Activated CD4-positive, CD25-positive, alpha-beta regulatory T cell (primary cell): ENCODE data around the gene GFRA4.

Source experiments
- DNase-seq, 4 experiments: peaks; one replicate each; lab custom pipeline; 2025; lab: John Stamatoyannopoulos, UW

GFRA4 gene

DNA sequence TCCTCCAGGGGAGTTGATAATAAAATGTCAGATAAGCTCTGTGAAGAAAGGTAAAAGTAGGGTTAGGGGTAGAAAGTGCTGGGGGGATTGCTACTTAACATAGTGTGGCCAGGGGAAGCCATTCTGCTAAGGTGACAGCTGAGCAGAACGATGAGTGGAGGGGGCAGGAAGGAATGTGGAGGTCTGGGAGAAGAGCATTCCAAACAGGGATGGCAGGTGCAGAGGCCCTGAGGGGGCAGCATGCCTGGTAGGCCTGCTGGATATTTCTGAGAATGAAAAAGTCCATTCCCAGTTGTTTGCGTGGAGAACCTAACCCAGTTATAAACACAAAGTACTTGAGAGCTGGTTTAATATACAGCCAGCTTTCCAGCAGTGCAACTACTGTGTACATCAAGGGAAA is 9.3 kb downstream of the GFRA4 start:
- DNase-seq = no peak

GRCh38 chr20:3652676-3653596 is 10.3 kb downstream of the GFRA4 start:
- no peak for DNase-seq

DNA sequence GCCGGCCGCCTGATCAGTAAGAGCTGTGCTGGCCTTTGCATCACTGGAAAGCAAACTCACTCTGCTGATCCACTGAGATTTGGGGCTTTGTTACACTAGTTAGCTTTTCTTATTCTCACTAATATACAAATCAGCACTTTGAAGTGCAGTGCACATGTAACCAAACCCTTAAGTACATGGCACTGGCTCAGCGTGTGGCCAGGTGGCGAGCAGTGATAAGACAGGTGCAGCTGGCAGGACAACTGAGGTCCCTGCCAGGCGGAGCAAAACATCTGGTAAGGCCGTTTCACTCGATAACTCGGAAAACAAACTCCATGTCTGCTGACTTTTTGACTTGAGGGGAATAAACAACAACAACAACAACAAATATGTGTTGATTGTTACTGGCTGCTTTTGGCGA is 11.0 kb downstream of the GFRA4 start:
- DNase-seq = no peak

- no peak for DNase-seq
Observed at GRCh38 chr20:3651204-3651962, 11.8 kb downstream of the GFRA4 start.

DNA sequence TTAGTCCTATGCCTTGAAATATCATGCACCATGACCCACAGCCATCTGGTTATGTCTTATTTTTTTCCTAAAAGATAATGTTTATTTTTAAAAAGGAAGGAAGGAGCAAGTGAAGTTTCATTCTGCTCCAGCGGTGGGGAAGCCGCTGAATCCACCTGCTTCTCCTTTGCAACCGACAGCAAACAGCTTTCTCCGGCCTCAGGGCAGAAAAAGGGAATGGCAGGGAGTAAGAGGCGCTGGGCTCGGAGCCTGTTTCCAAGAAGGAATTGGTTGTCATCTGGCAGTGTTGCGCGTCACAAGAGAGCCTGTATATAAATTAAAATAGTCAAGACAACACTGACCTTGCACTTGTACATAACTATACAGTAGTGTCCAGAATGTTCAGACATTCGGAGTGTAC is 14.2 kb downstream of the GFRA4 start:
- DNase-seq = no peak

DNA sequence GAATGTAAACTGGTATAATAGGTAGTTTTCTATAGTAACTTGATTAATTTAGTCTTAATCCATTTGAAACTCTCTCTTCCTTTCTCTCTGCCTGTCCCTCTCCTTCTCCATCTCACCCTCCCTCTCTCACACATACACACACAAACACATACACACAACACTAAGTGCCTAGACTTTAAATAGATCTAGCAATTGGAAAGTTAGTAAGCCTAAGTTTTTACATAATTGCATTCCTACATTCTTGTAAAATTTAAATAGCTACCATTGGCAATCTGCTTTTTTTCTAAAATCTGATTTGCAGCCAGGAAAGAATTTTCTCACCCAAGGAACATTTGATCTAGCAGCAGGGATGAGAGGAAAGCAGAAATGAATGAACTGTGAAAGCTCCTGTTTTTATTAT is 15.7 kb downstream of the GFRA4 start:
- DNase-seq = no peak

DNA sequence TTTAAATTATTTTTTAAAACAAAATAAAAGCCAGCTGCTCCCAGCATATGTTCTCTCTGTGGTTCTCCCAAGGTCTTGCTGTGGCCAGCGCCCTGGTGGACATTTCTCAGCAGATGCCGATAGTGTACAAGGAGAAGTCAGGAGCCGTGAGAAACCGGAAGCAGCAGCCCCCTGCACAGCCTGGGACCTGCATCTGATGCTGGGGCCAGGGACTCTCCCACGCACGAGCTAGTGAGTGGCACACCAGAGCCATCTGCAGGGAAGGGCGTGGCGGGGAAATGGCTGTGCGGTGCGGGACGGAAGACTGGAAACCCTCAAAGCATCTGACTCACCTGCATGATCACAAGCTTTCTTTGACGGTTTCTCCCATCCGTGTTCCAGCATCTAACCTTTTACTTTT is 16.5 kb downstream of the GFRA4 start:
- no peak for DNase-seq

- DNase-seq = no peak
Observed at GRCh38 chr20:3646067-3646440, 17.1 kb downstream of the GFRA4 start.

GRCh38 chr20:3645309-3646066 is 17.7 kb downstream of the GFRA4 start:
- no peak for DNase-seq

GRCh38 chr20:3640259-3640658 is 22.9 kb downstream of the GFRA4 start:
- DNase-seq = no peak

GRCh38 chr20:3635346-3635745 is 27.9 kb downstream of the GFRA4 start:
- DNase-seq = no peak

DNA sequence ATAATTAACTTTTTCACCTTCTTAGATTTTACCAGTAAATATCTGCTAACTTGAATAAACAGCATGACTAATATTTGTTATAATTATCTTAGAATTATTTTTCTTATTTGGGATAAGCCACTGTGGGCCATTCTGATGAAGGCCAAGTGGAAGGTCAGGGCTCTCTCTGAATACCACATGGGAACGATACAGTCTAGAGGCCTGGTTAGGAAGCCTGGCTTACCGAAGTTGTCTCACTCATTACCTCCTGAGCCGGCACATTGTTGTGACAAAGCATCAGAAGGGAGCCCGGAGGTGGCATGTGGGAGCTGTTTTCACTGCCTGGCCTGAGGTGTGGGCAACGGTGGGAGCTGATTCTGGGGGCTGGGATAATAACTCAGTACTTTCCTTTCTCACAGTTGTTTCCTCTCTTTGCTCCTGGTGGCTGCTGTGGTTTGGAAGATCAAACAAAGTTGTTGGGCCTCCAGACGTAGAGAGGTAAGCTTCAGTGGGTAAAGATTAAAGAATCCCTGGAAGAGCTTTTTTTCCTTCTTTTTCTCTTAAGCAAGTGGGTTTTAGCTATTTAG is 29.2 kb downstream of the GFRA4 start:
- DNase-seq = no peak

GRCh38 chr20:3632311-3633004 is 30.7 kb downstream of the GFRA4 start:
- DNase-seq = no peak

- no peak for DNase-seq
Observed at GRCh38 chr20:3631534-3631933, 31.7 kb downstream of the GFRA4 start.

DNA sequence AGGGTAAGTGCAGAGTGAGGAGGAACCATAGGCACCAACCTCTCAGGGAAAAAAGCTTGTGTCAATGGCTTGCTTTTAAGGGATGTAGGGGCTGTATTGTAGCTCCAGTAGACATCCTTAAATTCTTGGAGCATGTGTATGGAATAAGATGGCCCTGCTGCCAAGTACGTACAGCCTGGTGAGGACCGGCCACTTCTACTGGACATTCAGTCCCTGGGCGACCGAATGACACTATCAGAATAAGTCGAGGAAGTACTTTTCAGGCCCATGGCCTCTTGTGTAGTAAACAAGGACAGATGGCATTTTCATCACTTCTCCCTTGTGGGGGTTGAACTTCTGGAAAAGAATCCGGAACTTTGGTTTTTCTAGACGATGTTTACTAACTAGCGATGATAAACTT is 32.8 kb downstream of the GFRA4 start:
- no peak for DNase-seq

DNA sequence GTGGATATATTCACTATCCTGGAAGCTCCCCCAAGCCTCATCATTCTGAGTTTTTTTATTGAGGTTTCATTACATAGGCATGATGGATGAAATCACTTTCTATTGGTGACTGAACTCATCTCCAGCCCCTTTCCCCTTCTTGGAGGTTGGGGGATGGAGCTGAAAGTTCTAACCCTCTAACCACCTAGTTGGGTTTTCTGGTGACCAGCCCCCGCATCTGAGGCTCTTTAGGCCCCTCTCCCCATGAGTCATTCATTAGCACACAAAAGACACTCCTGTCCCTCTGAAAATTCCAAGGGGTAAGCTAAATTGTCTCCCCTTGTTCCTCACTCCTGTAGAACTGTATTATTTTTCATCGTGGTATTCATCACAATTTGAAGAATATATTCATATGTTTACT is 33.3 kb downstream of the GFRA4 start:
- DNase-seq = no peak

GRCh38 chr20:3628502-3629314 is 34.5 kb downstream of the GFRA4 start:
- no peak for DNase-seq

DNA sequence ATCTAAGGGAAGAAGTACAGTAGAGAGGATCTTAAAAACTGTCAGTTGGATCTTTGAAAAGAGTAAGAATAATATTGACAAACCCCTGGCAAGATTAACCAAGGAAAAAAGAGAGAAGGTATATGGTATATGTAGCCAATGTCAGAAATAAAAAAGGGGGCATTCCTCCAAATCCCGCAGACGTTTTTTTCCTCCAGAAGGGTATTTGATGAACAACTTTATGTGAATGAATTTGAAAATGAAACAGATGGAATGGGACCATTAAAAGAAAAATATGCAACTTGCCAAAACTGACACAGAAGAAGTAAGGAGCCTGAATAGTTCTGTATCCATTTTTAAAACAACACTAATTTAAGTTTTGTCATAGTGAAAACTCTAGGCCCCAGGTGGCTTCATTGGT is 35.7 kb downstream of the GFRA4 start:
- no peak for DNase-seq

DNA sequence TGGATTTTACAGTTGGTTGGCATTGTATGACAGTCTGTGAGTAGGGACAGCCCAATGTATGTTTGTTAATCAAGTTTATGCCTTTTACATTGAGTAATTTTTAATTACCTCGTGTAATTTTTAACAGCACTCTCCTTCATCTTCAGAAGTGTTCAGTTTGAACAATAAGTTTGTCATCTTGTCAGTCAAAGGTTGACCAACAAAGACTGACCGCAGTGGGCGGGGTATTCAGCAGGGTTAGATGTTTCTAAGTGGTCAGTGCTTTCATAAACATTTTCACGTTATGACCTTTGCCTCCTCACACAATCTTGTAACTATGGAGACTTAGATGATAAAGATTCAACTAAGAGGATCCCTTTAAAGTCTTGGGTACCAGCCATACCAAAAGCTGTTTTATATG is 40.8 kb downstream of the GFRA4 start:
- DNase-seq = no peak

GRCh38 chr20:3621111-3621510 is 42.1 kb downstream of the GFRA4 start:
- no peak for DNase-seq

DNA sequence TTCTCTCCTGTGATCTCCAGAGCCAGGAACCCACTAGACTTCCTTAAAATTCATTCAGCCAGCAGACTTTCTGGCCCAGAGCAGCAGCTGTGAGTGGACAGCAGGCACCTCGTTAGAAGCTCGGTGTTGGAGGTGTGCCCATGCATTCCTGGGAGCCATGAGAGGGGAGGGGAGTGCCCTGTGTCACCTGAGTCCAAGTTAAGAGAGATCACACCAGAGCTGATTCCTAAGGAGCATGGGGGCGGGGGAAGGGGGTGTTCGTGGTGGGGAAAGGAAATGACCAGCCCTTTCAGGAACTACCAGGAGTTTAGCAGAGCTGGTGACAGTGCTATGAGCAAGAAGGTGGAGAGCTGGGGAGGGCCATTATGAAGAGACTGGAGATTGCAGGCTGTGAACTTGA is 46.9 kb downstream of the GFRA4 start:
- no peak for DNase-seq
